IPS-NIHi7 (cell line): ENCODE data around the gene MYMK.
A peak's percentile ranks its signal among the peaks of the same experiment; 100 is the strongest.

Experiments
- DNase-seq: peaks from one replicate; pipeline ENCODE4 v3.0.0; 2012; ENCODE audit warnings: mixed read lengths; ENCODE audit errors: extremely low spot score

MYMK gene

DNA sequence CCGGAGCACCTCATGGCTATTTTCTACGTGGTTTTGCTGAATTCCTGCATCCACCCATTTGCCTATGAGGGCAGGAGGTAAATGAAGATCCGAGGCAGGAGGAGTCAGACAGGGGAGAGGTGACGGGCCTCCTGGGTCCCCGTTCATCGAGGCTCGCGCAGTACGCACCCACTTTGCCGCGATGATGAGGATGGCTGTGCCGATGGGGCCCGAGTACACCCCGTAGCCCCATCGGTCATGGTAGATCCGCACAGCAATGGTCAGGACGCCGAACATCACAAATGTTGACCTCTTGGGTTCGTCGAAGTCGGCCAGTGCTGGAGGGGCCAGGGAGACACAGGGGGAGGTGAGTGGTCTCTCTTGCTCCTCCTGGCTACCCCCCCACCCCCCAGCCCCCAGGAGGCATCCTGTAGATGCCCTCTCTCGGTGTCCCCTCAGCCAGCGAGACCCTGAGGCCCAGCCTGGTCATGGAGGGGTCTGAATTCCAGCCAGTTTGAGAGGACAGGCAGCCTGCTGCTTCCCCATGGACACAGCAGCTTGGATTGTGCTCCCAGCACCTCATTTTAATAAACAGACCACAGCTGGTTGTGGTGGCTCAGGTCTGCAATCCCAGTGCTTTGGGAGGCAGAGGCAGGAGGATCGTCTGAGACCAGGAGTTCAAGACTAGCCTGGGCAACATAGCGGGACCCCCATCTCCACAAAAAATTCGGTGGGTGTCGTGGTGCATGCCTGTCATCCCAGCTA lies 5.9 kb downstream of the MYMK start:
- no peak for DNase-seq

DNA sequence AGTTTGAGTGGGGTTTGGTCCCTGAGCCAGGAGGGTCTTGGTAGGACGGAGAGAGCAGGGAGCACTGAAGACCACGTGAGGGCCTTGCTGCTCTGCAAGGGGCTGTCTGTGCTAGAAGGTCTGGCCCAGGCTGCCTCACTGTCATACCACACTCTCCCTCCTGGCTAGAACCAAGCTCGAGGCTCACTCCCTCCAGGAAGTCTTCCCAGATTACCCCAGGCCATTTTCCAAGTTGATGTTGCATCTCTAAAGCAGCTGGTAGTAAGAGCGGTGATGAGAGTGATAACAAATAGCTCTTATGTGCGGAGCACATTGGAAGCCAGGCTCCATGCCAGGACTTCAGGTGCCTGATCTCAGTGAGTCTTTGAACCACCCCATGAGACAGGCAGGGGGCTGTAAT lies 6.6 kb downstream of the MYMK start:
- DNase-seq: no peak

GRCh38 chr9:133517711-133518110 lies 7.0 kb downstream of the MYMK start:
- DNase-seq: no peak

DNA sequence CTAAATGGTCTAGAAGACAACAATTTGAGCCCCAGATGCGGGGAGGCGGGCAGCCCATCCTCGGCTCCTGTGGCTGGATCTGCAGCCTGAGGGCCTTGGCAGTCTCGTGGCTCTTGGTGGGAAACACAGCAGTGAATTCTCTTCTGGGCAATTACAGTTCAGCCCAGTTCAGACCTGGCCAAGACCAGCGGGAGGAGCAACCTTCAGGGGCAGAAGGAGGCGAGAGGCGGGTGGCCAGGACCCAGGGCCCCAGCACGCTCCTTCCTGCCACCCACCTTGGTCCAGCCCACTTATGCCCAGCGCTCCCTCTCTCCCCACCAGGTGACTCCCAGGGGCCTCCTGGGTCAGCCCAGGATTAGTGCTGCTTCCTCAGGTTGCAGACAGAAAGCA lies 7.8 kb downstream of the MYMK start:
- no peak for DNase-seq

GRCh38 chr9:133516256-133516960 lies 8.4 kb downstream of the MYMK start:
- no peak for DNase-seq

- no peak for DNase-seq
These were observed 9.0 kb downstream of the MYMK start for GRCh38 chr9:133515615-133516255.

GRCh38 chr9:133515240-133515610 lies 9.5 kb downstream of the MYMK start:
- no peak for DNase-seq

DNA sequence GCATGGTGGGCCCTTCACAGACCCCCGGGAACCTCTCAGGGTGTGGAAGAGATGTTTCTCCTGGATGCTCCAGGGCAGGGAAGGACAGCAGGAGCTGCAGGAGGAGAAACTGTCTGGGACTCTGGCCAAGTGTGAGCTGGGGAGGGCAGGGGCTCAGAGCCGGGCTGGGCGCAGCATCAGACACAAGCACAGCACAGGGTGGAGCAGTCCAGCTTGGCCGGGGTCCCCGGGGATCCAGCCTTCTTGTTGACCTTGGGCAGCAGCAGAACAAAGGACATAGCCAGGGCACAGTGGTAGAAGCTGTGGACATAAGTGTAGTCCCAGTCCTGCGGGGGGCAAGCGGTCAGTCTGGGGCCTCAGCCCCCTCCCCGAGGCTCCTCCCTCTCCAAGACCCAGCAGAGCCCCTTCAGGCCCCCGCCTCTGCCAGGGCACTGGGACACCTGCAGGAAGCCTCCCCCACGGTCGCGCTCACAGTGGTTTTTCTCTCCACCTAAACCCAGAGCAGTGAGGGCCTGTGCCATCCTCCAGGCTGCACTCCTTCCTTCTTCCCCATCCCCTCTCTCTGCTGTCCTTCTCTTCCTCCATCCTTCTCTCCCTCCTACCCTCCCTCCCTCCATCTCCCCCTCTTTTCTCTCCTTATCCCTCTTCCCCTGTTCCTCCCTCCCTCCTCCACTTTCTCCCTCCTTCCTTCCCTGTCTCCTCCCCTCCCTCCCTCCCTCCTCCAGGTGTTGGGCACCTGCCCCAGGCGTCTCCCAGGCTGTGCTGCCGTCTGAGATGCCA lies 10.1 kb downstream of the MYMK start:
- DNase-seq: no peak

DNA sequence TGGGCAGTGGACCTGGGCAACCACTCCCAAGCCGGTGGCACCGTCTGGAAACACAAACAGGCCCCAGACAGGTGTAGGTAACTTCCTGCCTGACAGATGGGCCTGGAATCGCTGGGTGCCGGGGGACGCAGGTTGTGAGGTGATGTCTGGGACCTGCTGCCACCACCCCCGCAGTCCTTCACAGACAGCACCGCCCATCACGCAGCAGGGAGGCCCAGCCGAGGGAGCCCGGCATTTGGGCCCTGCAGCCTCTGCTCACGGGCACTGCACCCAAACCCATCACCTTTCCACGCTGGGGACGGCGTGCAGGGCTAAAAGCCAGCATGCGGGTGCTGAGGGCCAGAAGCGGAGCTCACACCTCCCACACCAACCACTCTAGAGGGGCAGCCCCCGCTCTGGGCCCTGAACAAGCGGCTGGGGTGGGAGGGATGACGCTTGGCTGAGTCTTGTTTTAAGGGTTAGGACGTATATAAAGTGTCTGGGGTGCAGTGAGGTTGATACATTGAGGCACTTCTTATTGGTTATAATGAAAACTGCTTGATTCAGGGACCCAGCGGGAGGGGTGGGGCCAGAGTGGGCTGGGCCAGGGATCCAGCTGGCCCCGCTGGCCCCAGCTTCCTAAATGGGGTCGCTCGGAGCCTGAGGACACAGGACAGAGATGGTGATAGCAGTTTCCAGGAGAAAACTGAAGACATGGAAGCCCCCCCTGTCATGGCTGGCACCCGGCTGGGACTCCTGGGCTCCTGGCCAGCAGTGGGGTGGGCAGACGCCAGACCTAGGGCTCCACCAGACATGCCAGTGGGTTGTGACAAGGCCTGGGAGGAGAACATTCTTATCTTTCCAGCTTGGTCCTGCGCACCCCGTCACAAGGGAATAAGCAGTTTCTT lies 11.3 kb downstream of the MYMK start:
- no peak for DNase-seq

- no peak for DNase-seq
These were observed 12.2 kb downstream of the MYMK start for GRCh38 chr9:133512253-133513213.

DNA sequence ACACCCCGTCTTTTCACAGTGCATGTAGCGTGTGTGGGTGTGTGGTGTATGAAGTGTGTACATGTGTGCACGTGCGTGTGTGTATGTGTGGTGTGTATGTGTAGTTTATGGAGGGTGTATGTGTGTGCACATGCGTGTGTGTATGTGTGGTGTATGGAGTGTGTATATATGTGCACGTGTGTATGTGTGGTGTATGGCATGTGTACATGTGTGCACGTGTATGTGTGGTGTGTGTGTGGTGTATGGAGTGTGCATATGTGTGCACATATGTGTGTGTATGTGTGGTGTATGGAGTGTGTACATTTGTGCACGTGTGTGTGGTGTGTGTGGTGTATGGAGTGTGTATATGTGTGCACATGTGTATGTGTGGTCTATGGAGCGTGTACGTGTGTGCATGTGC lies 13.2 kb downstream of the MYMK start:
- DNase-seq: no peak

DNA sequence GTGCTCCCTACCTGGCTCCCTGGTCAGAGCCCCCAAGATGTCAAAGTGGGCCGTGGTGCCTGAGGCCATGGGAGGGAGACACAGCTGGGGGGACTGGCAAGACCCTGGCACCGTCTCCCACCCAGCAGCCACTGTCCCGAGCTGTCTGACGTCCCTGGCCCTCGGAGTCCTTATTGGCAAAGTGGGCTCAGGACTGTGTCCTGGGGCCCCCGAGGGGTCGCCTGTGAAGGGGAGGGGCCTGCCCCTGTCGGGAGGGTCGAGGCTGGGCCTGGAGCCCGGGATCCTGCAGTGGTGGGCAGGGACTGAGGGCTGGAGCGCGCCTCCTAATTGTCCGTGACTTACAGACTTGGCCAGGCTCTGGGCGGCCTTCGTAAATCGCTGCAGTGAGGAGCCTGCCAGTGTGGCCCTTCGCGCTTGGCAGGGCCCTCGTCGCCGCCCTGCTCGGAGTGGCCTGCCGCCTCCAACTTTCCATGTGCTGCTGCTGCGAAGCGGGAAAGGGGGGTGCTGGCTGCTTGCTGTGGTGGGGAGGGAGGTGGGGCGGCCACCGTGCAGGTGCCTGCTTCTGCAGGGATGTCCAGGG lies 13.7 kb downstream of the MYMK start:
- DNase-seq: no peak

DNA sequence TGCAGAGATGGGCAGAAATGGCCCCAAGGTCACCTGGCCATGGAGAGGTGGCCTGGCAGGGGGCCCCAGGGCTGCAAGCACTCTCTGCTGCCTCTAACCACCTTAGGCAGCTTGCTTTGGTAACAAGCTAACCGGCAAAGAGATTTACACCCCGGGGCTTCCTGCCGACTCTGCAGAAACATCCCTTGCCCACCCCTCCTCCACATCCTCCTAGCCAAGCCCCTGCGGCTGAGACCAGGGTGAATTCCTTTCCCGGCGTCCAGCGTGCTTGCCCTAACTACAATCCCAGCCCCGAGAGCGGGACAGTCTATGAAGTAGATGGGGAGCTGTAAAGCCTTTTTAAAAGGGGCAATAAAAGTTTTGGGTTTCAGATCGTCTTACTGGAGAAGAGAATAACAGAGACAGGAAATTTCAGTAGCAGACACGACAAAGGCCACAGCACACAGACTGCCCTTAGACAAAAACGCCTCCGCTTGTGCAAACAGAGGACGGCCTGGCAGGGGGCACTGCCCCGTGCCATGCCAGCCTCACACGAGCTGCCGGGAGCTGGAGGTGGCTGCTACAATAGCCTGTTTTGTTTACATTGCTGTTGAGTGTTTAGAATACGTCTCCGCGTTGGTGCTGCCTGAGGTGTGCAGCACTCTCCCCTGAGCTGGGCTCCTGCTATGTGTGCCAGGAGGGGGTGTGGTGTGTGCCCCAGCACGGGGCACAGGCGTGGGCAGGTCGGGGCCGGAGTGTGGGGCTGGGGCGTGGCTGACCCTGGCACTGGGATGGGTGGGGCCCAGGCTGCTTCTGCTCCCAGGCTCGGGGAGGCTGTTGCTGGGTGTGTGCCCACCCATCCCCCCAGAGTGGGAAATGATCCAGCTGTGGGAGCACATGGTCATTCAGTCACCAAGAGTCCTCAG lies 15.3 kb downstream of the MYMK start:
- peak; percentile 88 for DNase-seq

- no peak for DNase-seq
These were observed 16.7 kb downstream of the MYMK start for GRCh38 chr9:133508046-133508445.

DNA sequence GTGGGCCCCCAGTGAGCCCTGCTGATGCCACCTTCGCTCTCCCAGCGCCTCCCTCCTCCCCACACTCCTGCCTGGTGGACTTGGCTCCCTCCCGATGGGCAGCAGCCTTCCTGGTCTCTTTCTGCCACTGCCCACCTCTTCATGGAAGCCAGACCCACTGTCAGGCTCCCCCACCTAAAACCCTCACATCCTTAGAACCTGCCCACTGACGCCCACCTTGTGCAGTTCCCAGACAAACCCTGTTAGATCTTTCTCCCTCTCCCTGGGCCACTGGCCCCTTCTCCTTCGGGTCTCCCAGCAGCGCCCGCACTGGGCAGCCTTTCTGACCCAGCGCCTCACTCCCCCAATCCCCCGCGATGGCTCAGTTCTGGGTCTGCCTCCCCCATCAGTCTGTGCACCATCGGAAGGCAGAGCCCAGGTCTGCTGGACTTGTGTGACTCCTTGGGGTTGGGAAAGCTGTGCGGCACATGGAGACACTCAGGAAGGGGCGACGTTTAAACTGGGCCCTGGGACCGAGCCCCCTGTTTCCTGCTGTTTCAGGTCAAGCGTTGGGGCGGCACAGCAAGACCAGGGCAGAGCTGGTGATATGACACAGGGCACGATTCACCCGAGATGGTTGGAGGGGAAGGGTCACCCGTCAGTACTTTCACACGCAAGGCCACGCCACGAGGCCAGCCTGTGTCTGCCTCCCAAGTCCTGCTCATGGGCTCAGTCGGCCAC lies 17.4 kb downstream of the MYMK start:
- DNase-seq: no peak

DNA sequence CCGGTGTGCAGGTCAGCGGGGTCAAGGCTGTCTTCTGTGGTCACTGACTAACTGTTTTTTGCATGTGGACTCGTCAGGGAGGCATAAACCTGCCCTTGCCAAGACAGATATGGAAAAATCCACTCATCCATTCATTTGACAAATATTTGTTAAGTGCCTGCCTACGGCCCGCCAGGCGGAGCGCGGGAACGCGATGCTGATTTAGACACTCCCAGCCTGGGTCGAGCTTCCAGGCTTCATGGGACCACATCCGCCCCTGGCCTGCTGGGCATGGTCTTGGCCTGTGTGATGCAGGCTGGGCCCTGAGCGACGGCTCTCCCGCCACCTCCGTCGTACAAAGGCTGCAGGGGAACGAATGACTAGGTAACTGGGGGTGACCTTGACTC lies 18.1 kb downstream of the MYMK start:
- DNase-seq: no peak

- no peak for DNase-seq
These were observed 18.7 kb downstream of the MYMK start for GRCh38 chr9:133505901-133506652.
